GM18870 (cell line): Measurements from ENCODE around the gene HASPIN.
"Not testable (repeated sequence)": the region's sequence is repeated elsewhere in the genome, so short reads cannot be mapped to it uniquely, and the experiment has no call there.

Experiments used
- ATAC-seq: cut with Tn5 transposase; IDR thresholded peaks from one replicate; pipeline ENCODE4 v1.9.1; 2021; ENCODE audit warnings: moderate library complexity; ENCODE audit not compliant: unreplicated experiment

HASPIN gene

DNA sequence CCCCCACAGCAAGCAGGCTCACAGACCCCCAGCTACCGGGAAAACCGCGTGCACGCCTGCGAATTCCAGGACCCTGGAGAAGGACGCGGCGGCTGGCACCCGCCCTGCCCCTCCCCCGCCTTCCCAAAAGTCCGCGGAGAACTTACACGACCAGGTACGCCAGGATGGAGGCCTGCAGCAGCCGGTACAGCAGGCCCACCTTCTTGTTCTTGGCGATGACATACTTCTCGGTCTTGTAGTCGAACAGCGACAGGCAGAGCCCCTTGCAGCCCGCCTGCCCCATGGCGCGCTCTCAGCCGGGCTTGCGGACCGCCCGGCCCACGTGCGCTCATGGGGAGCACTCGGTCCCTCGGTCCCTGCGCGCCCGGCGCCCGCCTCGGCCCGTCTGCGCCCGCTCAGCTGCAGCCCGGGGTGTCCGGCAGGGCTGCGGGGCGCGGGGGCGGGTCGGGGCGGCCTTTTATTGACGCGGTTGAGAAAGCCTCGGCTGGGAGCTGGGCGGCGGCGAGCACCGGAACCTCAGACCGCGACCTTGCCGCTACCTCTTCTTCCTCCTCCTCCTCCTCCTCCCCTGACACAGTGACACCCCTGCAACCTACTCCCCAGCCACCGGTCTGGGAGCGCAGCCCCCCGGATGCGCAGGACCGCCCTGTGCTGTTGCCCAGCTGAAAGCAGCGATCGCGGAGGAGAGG, 27.8 kb upstream of the HASPIN start, which contains the start of gene P2RX5:
Gene P2RX5 (minus strand): TSS at position 433 of the 689 bp plus-strand sequence. CDS start 150 bp downstream, at position 283.
- ATAC-seq, result no peak

DNA sequence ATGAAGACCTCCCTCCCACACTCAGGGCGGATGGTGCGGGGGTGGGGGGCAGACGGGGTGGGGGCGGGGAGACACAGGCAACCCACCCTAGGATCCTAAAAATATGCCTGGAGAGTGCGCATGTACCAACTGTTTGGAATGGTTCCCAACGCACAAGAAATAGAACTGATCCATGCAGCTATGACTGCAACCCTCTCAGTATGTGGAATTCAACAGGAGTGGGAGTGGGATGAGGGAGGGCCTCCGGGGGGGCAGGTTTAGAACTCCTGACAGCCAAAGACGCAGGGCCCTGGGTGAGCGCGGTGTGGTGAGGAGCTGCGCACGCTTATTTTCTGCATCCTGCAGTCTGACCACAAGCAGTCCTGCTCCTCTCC, 26.6 kb upstream of the HASPIN start:
- no peak for ATAC-seq

DNA sequence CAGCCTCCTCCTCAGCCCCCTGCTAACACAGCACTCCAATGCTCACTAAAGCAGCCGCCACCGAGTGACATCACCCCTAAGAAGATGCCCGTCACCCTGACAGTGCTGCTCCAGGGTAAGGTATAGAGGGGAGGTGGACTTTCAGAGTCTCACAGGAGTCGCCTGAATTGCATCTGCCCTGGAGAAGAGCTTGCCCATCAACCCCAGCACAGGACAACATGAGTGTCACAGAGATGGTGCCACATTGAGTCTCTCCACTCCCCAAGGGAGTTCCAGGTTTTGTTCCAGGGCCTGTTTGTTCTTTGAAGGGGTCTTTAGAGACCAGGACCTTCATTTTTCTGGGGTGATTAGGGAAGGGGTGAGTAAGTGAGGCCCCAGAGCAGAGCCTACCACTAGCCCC, 25.6 kb upstream of the HASPIN start:
- no peak for ATAC-seq

DNA sequence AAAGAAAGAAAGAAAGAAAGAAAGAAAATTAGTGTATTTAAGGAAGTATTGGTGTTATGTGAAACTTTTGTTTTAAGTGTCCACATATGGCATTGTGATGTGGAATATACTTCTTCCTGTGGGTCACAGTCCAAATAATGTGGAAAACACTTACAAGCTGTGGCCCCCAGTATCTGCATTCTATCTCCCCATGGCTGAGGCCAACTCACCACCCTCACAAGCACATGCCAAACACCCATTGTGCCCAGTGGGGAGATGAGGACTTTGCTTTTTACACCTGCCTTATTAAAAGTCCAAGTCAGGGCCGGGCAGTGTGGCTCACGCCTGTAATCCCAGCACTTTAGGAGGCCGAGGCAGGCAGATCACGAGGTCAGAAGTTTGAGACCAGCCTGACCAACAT, 23.8 kb upstream of the HASPIN start:
- ATAC-seq, result no peak

DNA sequence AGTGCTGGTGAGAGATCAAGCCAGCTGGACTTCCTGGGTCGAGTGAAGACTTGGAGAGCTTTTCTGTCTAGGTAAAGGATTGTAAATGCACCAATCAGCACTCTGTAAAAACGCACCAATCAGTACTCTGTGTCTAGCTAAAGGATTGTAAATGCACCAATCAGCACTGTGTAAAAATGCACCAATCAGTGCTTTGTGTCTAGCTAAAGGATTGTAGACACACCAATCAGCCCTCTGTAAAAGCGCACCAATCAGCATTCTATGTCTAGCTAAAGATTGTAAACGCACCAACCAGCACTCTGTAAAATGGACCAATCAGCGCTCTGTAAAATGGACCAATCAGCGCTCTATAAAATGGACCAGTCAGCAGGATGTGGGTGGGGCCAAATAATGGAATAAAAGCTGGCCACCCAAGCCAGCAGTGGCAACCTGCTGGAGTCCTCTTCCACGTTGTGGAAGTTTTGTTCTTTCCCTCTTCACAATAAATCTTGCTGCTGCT, 21.6 kb upstream of the HASPIN start:
- ATAC-seq, result not testable (repeated sequence)

DNA sequence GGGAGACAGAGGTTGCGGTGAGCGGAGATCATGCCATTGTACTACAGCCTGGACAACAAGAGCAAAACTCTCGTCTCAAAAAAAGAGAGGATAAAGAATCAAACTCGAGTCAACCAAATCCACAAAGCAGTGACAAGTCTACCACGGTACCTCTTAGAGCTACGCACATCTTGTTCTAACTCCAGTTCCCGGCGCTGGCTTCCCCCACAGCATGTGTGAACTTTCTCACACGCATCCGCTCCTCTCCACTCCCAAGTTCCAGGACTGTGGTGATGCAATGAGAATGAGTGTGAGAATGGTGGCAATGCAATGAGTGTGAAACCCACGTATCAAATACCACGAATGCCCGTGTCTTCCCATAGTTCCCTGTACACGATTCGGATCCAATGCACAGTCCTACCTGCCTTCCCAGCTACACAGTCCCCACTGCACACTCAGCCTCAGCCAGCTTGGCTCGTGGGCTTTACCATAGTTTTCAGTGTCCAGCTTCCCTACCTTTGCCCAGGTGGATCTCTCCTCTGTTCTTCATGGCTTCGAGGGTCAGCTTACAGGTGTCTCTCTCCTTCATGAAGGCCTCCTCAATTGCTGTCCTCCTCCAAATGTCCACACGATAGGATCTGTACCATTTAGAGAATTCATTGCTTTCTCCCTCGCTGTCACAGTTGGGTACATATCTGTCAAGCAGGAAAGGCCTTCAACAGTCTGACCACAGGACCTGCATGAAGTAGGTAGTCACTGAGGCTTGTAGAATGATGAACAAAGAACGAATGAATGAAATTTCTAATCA, 18.6 kb upstream of the HASPIN start:
- no peak for ATAC-seq

DNA sequence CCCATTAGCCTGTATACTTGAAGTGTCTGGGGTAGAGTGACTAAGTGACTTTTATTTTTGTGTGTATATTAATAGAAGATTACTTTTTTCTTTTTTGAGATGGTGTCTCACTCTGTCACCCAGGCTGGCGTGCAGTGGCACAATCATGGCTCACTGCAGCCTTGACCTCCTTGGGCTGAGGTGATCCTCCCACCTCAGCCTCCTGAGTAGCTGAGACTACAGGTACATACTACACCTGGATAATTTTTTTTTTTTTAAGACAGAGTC, 18.1 kb upstream of the HASPIN start:
- not testable (repeated sequence) for ATAC-seq

DNA sequence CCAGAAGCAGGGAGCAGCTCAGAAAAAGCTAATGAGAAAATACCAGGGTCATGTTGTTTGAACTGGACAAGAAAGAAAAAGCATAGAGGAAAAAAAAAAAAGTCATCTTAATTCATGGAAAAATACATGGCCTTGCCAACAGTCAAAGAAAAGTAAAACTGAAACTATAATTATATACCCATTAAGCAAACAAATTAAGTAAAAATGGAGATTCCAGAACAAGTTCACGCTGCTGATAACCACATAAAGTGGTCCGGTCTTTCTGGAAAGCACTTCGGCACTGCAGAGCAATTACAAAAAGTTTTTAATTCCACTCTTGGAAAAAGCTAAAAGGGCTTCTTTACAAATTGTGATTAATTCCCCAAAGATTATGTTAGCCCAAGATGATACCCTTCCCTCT, 15.3 kb upstream of the HASPIN start:
- no peak for ATAC-seq

DNA sequence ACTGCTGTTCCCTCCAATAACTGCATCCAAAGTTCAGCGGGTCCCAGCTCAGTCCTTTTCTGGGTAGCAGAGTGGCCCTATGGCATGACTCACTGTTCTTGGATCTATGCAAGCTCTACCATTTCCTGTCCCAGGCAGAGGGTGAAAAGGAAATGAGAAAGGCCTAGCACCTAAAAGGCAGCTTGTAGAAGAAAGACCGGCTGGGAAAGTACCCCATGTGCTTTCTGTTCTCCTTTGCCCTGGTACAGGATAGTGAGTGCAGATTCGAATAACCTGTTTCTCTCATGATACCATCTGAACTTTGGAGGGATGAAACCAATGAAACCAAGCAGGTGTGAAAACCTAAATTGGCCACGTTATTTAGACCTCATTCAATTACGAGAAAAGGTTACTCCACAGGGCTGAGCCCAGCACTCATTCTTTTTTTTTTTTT, 12.7 kb upstream of the HASPIN start:
- ATAC-seq, result peak; percentile 93

DNA sequence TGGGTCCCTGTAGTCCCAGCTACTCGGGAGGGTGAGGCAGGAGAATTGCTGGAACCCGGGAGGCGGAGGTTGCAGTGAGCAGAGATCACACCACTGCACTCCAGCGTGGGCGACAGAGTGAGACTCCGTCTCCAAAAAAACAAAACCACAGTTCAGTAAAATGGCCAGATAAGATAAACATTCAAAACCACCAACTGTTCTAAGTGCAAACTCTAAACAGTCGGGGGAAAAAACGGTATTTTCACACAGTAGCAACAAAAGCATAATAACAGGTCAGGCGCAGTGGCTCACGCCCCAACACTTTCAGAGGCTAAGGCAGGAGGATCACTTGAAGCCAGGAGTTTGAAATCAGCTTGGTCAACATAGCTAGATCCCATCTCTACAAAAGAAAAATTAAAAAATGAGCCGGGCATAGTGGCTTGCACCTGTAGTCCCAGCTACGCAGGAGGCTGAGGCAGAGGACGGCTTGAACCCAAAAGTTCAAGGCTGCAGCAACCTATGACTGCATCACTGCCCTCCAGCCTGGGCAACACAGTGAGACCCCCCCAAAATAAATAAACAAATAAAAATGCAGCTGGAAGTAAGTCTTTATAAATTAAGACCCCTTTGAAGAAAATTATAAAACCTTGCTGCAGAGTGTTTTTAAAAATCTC, 10.8 kb upstream of the HASPIN start:
- no peak for ATAC-seq

DNA sequence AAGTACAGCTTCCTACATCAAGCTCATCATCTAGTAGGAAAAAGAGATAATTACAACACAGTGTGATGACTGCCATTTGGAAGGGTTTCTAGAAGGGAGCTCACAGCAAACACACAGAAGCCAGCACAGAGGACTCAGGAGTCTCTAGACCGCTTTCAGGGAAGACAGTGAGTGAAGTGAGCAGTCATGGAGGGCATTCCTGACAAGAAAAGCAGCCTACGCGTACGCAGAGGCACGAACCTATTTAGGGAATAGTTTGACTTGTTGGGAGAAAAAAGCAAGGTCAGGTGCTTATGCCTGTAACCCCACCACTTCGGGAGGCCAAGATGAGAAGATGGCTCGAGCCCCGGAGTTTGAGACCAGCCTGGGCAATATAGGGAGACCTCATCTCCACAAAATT, 8.4 kb upstream of the HASPIN start:
- ATAC-seq, result no peak

DNA sequence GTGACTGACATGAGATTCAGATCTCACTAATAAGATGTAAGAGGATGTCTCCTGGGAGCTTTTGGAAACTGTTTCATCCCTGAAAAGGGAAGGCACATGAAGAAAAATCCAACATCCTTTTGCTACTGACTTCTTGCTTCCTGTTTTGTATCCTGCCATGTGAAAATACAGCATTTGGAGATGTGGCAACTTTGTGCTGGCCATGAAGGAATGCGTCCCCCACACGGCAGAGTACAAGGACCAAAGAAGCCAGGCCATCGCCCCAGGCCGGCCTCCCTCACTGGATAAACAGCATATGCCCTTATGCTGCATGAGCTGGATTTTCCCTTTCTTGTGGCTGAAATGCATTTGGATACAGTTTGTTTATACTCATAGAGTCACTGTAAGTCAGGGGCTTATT, 5.5 kb upstream of the HASPIN start:
- no peak for ATAC-seq

DNA sequence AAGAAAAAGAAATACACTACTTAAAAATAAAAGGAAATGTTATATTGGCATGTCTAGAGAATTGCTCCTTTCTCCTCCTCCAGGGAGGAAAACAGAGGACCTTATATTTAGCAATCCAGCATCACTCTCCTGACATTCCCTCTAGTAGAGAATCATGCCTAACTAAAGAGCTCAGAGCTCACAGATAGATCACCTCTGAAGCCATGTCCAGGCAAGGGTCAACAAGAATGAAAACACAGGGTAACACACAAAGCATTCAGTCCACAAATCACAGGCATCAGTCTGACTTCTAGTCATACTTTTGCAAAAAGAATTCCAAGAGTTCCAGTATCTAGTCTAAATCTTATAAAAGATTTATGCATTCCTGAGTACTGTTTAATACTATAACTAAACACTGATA, 4.4 kb upstream of the HASPIN start:
- no peak for ATAC-seq

DNA sequence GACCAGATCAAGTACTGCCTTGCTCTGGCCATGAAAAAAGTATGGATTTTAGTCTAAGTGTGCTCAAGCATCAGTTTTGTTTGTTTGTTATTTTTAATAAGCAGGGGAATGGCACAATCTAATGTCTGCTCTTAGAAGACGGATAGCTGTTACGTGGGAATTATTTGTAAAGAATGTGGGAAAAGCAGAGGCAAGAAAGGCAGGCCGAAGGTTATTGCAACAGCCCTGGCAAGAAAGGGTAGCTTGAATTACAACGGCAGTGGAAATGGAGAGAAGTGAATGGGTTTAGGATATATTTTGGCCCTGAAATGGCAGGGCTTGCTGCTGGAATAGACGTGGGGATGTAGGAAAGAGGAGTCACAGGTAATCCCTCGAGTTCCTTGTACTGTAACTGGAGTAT, 987 bp upstream of the HASPIN start:
- no peak for ATAC-seq

DNA sequence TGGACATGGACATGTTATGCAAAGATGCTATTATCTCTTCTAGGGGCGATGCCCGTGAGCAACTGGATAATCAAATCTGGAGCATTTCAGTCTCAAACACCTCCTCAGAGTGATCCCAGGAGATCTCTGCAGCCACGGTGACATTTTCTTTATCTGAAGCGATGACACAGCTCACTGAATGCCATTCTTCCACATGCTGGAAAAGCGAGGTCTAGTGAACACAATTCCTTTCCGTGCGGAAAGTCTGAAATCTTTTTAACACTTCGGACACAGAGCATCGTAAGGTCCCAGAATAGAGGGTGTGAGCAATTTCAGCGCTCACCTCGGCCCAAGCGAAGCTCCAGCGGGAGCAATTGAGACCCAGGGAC, 531 bp upstream of the HASPIN start:
- ATAC-seq, result no peak

DNA sequence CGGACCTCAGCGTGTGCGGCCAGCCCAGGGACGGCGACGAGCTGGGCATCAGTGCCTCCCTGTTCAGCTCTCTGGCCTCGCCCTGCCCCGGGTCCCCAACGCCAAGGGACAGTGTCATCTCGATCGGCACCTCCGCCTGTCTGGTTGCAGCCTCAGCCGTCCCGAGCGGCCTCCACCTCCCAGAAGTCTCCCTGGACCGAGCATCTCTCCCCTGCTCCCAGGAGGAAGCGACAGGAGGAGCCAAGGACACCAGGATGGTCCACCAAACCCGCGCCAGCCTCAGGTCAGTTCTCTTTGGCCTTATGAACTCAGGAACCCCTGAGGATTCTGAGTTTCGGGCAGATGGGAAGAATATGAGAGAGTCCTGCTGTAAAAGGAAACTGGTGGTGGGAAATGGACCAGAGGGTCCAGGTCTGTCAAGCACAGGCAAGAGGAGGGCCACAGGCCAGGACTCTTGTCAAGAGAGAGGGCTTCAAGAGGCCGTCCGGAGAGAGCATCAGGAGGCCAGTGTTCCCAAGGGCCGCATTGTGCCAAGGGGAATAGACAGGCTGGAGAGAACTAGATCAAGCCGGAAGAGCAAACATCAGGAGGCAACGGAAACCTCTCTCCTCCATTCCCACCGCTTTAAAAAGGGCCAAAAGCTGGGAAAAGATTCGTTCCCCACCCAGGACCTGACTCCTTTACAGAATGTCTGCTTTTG, 825 bp downstream of the HASPIN start:
- ATAC-seq, result no peak

DNA sequence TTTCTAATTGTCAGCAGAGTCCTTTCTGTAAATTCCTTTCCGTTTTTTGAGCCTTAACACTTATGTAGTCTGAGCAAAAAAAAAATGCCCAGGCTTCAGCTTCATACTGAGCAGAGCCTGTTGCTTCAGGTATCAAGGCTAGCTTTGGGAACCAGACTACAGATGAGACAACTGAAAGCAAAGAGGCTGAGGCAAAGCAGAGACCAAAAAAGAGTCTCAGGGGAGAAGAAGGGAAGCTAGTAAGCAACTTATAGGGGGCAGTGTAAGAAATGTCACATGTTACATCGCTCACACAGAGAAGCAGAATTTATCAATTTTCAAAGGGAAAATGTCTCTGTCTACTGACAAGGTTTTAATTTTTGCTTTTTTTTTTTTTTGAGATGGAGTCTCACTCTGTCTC, 3.3 kb downstream of the HASPIN start:
- no peak for ATAC-seq

DNA sequence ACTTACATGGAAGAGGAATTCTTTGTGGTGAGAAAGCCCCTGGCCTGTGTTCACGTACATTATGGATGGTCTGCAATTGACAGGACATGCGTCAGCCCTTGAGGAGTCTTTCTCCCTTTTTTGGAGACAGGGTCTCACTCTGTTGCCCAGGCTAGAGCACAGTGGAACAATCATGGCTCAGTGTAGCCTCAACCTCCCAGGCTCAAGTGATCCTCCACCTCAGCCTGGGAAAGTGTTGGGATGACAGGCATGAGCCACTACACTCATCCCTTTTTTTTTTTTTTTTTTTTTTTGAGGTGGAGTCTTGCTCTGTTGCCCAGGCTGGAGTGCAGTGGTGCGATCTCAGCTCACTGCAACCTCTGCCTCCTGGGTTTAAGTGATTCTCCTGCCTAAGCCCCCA, 4.4 kb downstream of the HASPIN start:
- not testable (repeated sequence) for ATAC-seq

DNA sequence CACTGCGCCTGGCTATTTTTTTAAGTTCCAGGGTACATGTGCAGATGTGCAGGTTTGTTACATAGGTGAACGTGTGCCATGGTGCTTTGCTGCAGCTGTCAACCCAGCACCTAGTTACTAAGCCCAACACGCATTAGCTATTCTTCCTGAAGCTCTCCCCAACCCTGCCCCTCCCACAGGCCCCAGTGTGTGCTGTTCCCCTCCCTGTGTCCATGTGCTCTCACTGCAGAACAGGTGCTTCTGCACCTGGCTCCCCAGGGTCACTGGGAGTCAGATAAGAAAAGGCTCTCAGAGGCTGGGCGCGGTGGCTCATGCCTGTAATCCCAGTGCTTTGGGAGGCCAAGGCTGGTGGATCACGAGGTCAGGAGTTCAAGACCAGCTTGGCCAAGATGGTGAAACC, 6.2 kb downstream of the HASPIN start:
- ATAC-seq, result no peak

DNA sequence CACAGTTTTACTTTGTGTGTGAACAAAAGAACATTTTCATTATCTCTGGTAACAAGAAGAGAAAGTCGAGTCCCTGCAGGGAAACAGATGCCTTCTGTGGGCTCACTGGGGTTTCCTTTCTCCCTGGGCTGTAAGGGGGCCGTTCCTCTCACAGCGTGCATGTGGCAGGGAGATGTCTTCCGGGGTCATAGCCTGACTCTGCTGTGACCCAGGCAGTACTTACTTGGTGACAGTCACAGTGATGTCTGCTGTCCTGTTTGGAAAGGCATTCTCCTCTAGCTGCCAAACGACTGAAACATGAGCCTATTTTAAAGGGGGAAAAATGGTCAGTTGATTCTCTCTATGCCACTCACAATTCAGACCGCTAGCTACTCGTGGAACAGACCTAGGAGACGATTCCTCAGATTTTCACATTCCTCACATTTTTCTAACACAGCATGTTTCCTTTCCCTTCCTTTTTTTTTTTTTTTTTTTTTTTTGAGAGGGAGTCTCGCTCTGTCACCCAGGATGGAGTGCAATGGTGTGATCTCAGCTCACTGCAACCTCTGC, 7.3 kb downstream of the HASPIN start:
- ATAC-seq, result no peak

DNA sequence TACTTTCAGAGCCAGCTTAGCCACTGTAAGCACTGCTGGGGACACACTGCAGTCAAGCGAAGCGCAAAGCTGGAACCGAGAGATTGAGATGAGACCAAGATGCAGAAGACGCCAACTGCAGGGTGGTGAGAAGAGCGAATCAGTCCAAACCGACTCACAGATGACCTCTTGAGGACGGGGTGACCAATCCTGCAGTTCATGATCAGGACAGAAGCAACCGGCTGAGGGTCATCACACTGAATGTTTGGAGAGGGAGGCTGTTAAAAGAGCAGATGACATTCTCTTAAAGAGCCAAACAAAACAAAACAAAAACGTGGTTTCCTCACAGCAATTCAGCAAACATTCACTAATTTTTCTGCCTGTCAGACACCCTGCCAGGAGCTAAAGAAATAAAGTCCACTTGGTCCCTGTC, 8.5 kb downstream of the HASPIN start:
- ATAC-seq, result no peak
